GM12892 (cell line): Measurements from ENCODE around the gene SH2D3C.

Experiments
- POLR2A ChIP-seq: IDR thresholded peaks from 2 replicates; pipeline ENCODE4 v1.6.1; 2011; ENCODE audit warnings: low read depth, low read length, control low read depth
- POLR2AphosphoS5 ChIP-seq: IDR thresholded peaks from 2 replicates; pipeline ENCODE4 v1.6.1; 2011; ENCODE audit warnings: low read depth, low read length, control low read depth
- TAF1 ChIP-seq: IDR thresholded peaks from 2 replicates; pipeline ENCODE4 v1.6.1; 2011; ENCODE audit warnings: low read depth, mild to moderate bottlenecking, control low read depth, low read length, borderline replicate concordance

DNA sequence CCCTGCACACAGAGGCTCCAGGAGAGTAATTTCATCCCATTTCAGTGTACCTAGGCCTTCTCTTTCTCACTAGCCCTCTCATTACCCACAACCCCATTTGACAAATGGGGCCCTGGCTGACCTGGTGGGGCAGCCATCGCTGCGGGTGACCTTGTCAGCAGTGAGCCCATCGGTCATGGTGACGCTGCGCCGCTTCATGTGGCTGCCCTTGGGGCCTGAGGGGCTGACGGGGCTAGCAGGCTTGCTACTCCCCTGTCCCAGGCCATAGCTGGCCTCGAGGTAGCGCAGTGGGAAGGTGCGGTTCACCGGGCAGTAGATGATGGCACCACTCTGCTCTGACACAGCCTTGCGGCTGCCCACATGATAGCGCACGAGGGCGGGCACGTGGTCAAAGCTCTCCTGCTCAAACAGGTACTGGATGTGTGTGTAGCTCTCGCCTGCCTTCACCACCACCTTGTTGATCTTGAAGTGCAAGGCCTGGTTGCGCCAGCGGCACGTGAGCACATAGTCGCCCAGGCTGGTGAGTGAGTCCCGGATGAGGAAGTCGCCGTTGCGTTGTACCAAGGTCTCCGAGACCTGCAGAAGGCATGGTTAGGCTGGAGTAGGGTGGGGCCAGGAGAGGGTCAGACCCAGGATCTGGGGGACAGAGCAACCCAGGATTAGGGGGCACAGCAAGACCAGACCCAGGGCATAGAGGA is 29.2 kb downstream of the SH2D3C start:
- no peak for TF ChIP-seq POLR2AphosphoS5
- TF ChIP-seq POLR2A = no peak
- no peak for TF ChIP-seq TAF1
